Left kidney (tissue), 2 donors: ENCODE results near the gene ZNF473. TPM values are rescaled to one million over a fixed set of nuclear protein-coding genes. Genes with fewer than 3 reads are reported as not detected.
"Not testable (repeated sequence)": the region's sequence is repeated elsewhere in the genome, so short reads cannot be mapped to it uniquely, and the experiment has no call there.

Source experiments
- DNase-seq: peaks from one replicate; pipeline ENCODE4 v3.0.0-alpha.2; 2013
- polyA plus RNA-seq: library from polyadenylated mRNA; unstranded; fragments of 120-200 nt; gene quantifications from one replicate; pipeline ENCODE4 v1.2.1, GENCODE V29; 2013; ENCODE audit not compliant: insufficient read length

The ZNF473 gene
- polyA plus RNA-seq, 1 donor: 19.1 TPM

- DNase-seq: not testable (repeated sequence)
Observed at GRCh38 chr19:50098892-50099291, 73.1 kb downstream of the ZNF473 start.

- DNase-seq: not testable (repeated sequence)
Observed at GRCh38 chr19:50099696-50100095, 73.9 kb downstream of the ZNF473 start.

GRCh38 chr19:50100946-50101345 is 75.1 kb downstream of the ZNF473 start:
- DNase-seq: not testable (repeated sequence)

Other genes starting within 250 kb of the ZNF473 start
- gene FUZ, start 212.7 kb upstream of the ZNF473 start, polyA plus RNA-seq: 33.9 TPM
- 71.9 TPM for gene MED25, start 207.7 kb upstream of the ZNF473 start, polyA plus RNA-seq
- 296 TPM for gene PTOV1, start 174.8 kb upstream of the ZNF473 start, polyA plus RNA-seq
- gene PNKP, start 158.4 kb upstream of the ZNF473 start, polyA plus RNA-seq: 71.5 TPM
- 26.1 TPM for gene AKT1S1, start 148.7 kb upstream of the ZNF473 start, polyA plus RNA-seq
- 39.7 TPM for gene TBC1D17, start 148.3 kb upstream of the ZNF473 start, polyA plus RNA-seq
- 2.7 TPM for gene IL4I1, start 129.1 kb upstream of the ZNF473 start, polyA plus RNA-seq
- gene ATF5, start 96.8 kb upstream of the ZNF473 start, polyA plus RNA-seq: 20.0 TPM
- 61.9 TPM for gene NUP62, start 96.5 kb upstream of the ZNF473 start, polyA plus RNA-seq
- 4.1 TPM for gene SIGLEC11, start 64.8 kb upstream of the ZNF473 start, polyA plus RNA-seq
- gene VRK3, start 633 bp upstream of the ZNF473 start, polyA plus RNA-seq: 48.2 TPM
- 0.35 TPM for gene IZUMO2, start 137.3 kb downstream of the ZNF473 start, polyA plus RNA-seq
- gene MYH14, start 177.6 kb downstream of the ZNF473 start, polyA plus RNA-seq: 22.9 TPM